NCI-H524 (cell line): ENCODE results near the gene FTSJ3.
"Not testable (repeated sequence)": the region's sequence is repeated elsewhere in the genome, so short reads cannot be mapped to it uniquely, and the experiment has no call there.

Source experiments
- DNase-seq, 2 experiments: peaks; one replicate each; lab custom pipeline; 2025; lab: John Stamatoyannopoulos, UW

Gene FTSJ3

DNA sequence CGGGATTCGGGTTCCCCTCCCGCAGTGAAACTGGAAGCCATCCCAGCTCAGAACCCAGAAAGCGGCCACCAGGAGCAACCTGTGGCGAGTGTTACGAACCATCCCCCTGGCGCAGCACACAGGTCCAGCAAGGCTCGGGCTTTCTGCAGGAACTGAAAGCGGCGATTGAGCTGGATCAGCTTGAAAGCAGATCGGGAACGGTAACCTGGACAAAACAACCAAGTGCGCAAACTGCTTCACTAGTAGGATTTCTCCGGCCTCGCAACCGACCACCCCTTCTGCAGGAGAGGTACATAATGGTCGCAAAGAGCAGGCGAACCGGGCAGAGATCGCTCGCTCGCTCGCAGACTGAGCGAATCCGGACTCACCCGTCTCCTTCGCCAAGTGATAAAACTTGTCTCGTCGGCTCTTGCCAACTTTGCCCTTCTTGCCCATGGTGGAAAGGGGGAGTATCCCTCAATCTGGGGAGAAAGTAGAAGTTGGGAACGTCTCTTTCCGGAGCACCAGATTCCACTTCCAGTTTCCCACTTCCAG is 928 bp downstream of the FTSJ3 start:
- no peak for DNase-seq

GRCh38 chr17:63824362-63824761 is 3.1 kb downstream of the FTSJ3 start:
- DNase-seq = no peak

- no peak for DNase-seq
Observed at GRCh38 chr17:63823659-63824331, 3.7 kb downstream of the FTSJ3 start.

DNA sequence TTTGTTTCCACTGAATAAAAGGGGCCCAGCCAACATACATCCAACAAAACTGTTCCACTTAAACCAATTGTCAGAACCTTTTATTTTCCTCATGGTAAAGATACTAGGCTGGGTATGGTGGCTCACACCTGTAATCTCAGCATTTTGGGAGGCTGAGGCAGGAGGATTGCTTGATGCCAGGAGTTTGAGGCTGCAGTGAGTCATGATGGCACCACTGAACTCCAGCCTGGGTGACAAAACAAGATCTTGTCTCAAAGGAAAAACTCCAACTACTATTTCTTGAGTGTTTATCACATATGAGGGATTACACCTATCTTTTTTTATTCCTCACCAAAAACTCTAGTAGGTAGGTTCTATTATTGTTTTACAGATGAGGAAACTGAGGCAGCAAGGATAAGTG is 4.9 kb downstream of the FTSJ3 start:
- no peak for DNase-seq

DNA sequence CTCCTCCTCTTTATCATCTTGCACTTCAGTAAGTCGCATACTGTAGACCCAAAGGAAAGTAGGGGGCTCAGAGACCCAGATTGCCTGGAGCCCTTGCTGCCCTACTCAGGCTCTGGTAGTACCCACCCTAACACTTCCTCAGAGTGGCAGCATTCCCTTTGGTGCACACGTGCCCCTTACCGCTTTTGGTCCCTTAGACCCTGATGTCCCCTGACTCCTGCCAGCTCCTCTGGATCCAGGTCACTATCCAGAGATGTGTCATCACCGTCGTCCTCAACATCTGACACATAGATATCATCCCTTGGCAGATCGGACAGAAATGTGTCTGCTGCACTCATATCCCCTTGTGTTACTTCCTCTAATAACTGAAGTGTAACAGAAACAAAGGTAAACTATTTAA is 5.7 kb downstream of the FTSJ3 start:
- no peak for DNase-seq

DNA sequence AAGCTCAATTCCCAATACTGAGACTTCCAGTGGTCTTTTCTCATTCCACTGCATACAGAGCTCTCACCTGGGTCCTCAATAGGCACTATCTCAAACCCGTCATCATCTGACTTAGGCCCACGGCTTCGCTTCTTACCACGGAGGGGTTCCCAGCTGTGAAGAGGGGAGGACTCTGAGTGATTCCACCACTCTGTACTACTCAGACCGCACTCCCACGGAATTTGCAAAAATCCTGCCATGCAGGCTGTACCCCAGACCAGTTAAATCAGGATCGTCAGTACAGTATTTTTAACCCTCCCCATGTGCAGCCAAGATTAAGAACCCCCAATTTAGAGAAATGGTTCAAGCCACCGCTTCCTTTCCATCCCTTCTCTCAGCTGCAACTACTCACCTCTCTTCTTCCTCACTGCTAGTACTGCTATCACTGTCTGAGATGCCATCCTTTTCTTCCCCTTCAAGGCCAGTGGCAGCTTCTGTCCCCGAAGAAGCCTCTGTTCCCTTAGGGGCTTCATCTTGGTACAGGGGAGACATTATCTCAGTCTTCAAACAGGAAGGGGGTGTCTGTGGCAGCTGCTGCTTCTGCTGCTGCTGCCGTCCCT is 6.4 kb downstream of the FTSJ3 start:
- no peak for DNase-seq

- no peak for DNase-seq
Observed at GRCh38 chr17:63819585-63820537, 7.6 kb downstream of the FTSJ3 start.

GRCh38 chr17:63819131-63819530 is 8.3 kb downstream of the FTSJ3 start:
- DNase-seq = no peak

- no peak for DNase-seq
Observed at GRCh38 chr17:63817736-63818385, 9.6 kb downstream of the FTSJ3 start.

- no peak for DNase-seq
Observed at GRCh38 chr17:63816669-63817068, 10.8 kb downstream of the FTSJ3 start.

DNA sequence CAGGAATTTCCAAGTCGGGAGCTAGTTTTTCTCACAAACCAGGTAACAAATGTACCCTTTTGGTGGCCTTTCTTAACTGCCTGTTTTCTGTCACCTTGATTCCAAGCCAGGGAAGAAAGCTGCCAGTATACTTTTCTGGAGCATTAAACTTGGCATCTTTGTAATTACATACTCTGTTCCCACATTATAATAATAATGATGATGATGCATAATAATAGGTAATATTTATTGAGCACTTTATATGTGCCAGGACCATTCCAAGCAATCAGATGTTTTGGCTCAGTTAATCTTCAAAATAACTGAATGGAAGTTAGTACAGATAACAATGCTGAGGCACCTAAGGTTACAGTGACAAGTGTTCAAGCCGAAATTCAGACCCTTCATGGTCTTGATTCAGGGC is 11.3 kb downstream of the FTSJ3 start:
- DNase-seq = no peak

DNA sequence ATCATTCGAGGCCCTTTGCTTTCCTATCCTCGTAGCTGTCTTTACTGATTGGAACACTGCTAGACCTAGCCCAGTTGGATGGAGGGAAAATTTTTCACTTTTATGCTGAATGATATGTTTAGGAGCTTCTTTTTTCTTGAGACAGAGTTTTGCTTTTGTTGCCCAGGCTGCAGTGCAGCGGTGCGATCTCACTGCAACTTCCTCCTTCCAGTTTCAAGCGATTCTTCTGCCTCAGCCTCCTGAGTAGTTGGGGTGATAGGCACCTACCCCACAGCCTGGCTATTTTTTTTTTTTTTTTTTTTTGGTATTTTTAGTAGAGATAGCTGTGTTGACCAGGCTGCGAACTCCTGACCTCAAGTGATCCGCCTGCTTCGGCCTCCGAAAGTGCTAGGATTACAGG is 17.5 kb downstream of the FTSJ3 start:
- DNase-seq = no peak

DNA sequence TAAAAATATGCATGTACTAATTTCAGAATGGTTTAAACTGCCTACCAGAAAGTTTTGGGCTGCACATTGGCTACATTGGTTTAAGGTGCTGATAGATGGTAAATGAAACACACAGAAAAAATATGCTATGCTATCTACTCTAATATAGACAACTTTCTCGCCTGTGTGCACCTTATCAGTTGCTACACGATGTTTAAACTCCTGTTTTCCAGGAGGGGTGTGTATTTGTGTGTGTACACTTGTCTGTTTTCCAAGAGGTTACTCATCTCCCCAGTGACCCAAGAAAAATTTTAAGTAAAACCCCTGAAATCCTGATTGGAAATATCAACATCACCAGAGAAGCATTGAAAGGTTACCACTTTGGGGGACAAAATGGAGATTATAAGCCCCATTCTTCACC is 21.9 kb downstream of the FTSJ3 start:
- DNase-seq = no peak

DNA sequence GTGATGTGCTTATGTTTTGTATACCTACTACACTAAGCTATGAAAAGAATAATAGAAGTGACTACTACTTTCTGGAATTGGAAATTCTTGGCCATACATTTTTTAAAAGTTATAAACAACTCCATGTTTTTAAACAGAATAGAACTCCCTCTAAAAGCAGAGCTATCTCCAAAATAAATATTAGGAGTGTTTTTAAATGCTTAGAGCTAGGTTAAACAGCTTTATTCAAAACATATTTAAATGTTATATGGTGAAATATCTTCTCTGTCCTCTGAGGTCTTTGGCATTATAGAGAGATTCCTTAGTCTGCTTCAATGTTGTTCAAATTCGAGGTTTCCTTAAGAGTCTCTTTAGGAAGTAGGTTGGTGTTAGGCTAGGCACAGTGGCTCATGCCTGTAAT is 23.1 kb downstream of the FTSJ3 start:
- no peak for DNase-seq

DNA sequence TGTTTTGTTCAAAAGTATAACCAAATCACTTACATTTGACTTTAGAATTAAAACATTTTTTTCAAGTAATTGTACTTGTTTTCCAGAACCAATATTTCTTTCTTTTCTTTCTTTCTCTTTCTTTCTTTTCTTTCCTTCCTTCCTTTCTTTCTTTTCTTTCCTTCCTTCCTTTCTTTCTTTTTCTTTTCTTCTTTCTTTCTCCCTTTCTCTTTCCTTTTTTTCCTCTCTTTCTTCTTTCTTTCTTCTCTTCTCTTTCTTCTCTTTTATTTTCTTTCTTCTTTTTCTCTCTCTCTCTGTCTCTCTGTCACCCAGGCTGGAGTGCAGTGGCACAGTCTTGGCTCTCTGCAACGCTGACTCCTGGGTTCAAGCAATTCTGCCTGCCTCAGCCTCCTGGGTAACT is 26.7 kb downstream of the FTSJ3 start:
- DNase-seq = no peak

GRCh38 chr17:63798572-63799106 is 28.8 kb downstream of the FTSJ3 start:
- DNase-seq = no peak

- not testable (repeated sequence) for DNase-seq
Observed at GRCh38 chr17:63796375-63796774, 31.1 kb downstream of the FTSJ3 start.

DNA sequence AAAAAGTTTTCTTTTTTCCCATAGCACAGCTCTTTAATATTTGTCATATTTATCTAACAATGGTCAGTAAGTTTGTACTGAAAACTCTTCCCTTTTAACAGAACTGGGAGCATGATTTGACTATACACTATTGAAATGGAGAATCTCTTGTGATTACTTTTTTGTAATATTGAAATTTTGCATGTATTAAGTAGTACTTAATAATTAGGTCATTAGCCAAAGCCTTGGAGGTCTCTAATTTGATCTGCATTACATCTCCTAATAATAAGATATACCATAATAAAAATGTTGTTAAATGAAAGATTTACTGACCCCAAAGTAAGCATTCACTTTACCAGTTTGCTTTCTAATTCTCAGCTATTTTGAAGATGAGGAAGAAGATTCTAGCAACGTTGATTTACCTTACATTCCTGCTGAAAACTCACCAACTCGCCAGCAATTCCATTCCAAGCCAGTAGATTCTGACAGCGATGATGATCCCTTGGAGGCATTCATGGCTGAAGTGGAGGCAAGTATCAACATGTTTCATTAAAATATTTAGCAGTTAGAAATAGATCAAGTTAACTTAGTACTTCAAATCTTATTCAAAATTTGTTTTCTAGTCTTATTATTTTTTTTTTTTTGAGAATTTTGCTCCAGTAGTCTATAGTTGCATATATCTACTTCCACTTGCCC is 35.3 kb downstream of the FTSJ3 start:
- DNase-seq = no peak

- no peak for DNase-seq
Observed at GRCh38 chr17:63790057-63790456, 37.4 kb downstream of the FTSJ3 start.

- DNase-seq = no peak
Observed at GRCh38 chr17:63786971-63787711, 40.3 kb downstream of the FTSJ3 start.

DNA sequence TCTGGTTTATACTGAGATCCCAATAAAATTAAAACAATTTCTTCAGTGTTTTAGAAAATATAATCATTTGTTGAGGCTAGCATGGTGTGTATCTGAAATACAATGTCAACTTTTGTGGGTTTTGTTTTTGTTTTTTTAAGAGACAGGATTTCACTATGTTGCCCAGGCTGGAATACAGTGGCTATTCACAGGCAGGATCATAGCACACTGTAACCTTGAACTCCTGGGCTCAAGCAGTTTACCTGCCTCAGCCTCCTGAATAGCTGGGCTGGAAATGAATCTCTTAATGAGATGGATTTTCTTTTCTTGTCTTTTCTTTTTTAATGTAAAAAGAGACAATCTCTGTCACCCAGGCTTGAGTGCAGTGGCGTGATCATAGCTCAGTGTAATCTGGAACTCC is 41.3 kb downstream of the FTSJ3 start:
- DNase-seq = no peak
